ENCODE data around the gene GPC1. TPM values are rescaled to one million over a fixed set of nuclear protein-coding genes. Genes with fewer than 3 reads are reported as not detected.

Gene GPC1
- polyA plus RNA-seq, 1 of the 3 experiments (the other 2 are of a cell fraction): 65.5 TPM

- peaks cover 0 to 15% of the 10 kb centered on the region in 2 experiments for H3K36me3 ChIP-seq (replicated peaks in 1 of 2; ENCODE audit: control insufficient read depth in 1 of 2, insufficient read depth in 2 of 2, low read length in 1 of 2)
- TF ChIP-seq FOXM1 (IDR thresholded peaks at IDR 0.05; ENCODE audit: low read depth): no peak
- no peak for TF ChIP-seq ELF1 (IDR thresholded peaks at IDR 0.05)
- TF ChIP-seq MXI1 (IDR thresholded peaks at IDR 0.05; ENCODE audit: low read depth, low read length): no peak
- no peaks in the 10 kb centered on the region for H4K20me1 ChIP-seq (ENCODE audit: insufficient read depth)
- H3K79me2 ChIP-seq (ENCODE audit: insufficient read depth): no peaks in the 10 kb centered on the region
- H3F3A ChIP-seq (replicated peaks; ENCODE audit: insufficient read depth): peaks cover 6% of the 10 kb centered on the region
- WGBS (ENCODE audit: low lambda C conversion rate): 88% methylated on average over 4 of the region's 10 CpGs
- H3K9me3 ChIP-seq: peaks cover 8% of the 10 kb centered on the region; the same call in 1 of the 2 replicates
- H3K4me1 ChIP-seq (ENCODE audit: control insufficient read depth in 1 of 2, insufficient read depth in 2 of 2, low read depth in 1 of 2, low read length in 1 of 2): no peaks in the 10 kb centered on the region; a peak in 1 of 4 replicates
- no peak overlapping the region for H3K4me3 ChIP-seq (ENCODE audit: low read depth in 2 of 2, low read length in 1 of 2)
- no peaks in the 10 kb centered on the region for H3K9me2 ChIP-seq
- H3K27ac ChIP-seq (ENCODE audit: low read depth in 2 of 2, low read length in 1 of 2): no peak overlapping the region
- no peak overlapping the region for H2AFZ ChIP-seq (ENCODE audit: low read depth)
- POLR2A ChIA-PET: no interaction called here
- no peaks in the 10 kb centered on the region for H3K27me3 ChIP-seq (ENCODE audit: insufficient read depth)
- CTCF ChIA-PET: interaction anchor here (1.1 kb wide), 1 partner anchor 9 kb away, joined by 3 read pairs; no protein-coding TSS in a partner anchor
- no peak overlapping the region for H3K9ac ChIP-seq
- no peak overlapping the region for H3K4me2 ChIP-seq
- peak; percentile 42 for DNase-seq
Measured at GRCh38 chr2:240469239-240469636, 33.8 kb downstream of the GPC1 start.

GRCh38 chr2:240469740-240470139, 34.3 kb downstream of the GPC1 start:
- no peak for TF ChIP-seq RFX5 (IDR thresholded peaks at IDR 0.05; ENCODE audit: low read length)
- no peak for TF ChIP-seq MXI1 (IDR thresholded peaks at IDR 0.05; ENCODE audit: low read depth, low read length)
- TF ChIP-seq SMC3 (IDR thresholded peaks at IDR 0.05; ENCODE audit: low read depth, low read length): no peak
- H3K9me2 ChIP-seq: no peaks in the 10 kb centered on the region
- no peak overlapping the region for H3K4me2 ChIP-seq
- no peaks in the 10 kb centered on the region; a peak in 1 of 4 replicates for H3K4me1 ChIP-seq (ENCODE audit: control insufficient read depth in 1 of 2, insufficient read depth in 2 of 2, low read depth in 1 of 2, low read length in 1 of 2)
- no peak overlapping the region for H3K4me3 ChIP-seq (ENCODE audit: low read depth in 2 of 2, low read length in 1 of 2)
- peaks cover 8% of the 10 kb centered on the region; the same call in 1 of the 2 replicates for H3K9me3 ChIP-seq
- 88% methylated on average over 5 of the region's 6 CpGs for WGBS (ENCODE audit: low lambda C conversion rate)
- no peaks in the 10 kb centered on the region for H3K79me2 ChIP-seq (ENCODE audit: insufficient read depth)
- DNase-seq: no peak
- no peak overlapping the region for H2AFZ ChIP-seq (ENCODE audit: low read depth)
- POLR2A ChIA-PET: no interaction called here
- H3K9ac ChIP-seq: no peak overlapping the region
- H3K36me3 ChIP-seq (replicated peaks in 1 of 2; ENCODE audit: control insufficient read depth in 1 of 2, insufficient read depth in 2 of 2, low read length in 1 of 2): peaks cover 0 to 10% of the 10 kb centered on the region in 2 experiments
- no peaks in the 10 kb centered on the region for H4K20me1 ChIP-seq (ENCODE audit: insufficient read depth)
- no peak overlapping the region for H3K27ac ChIP-seq (ENCODE audit: low read depth in 2 of 2, low read length in 1 of 2)
- peaks cover 6% of the 10 kb centered on the region for H3F3A ChIP-seq (replicated peaks; ENCODE audit: insufficient read depth)
- CTCF ChIA-PET: interaction anchor here (1.1 kb wide), 1 partner anchor 9 kb away, joined by 3 read pairs; no protein-coding TSS in a partner anchor
- no peaks in the 10 kb centered on the region for H3K27me3 ChIP-seq (ENCODE audit: insufficient read depth)

GRCh38 chr2:240472078-240472790, 36.8 kb downstream of the GPC1 start:
- DNase-seq: no peak
- Histone ChIP-seq H3K79me2 (ENCODE audit: insufficient read depth) (no peaks in the 10 kb centered on the region), H3K9ac (no peak overlapping the region), H4K20me1 (ENCODE audit: insufficient read depth) (no peaks in the 10 kb centered on the region), H2AFZ (ENCODE audit: low read depth) (no peak overlapping the region), H3F3A (replicated peaks; ENCODE audit: insufficient read depth) (peaks cover 6% of the 10 kb centered on the region), H3K9me2 (no peaks in the 10 kb centered on the region), H3K27ac (ENCODE audit: low read depth in 2 of 2, low read length in 1 of 2) (no peak overlapping the region), H3K36me3 (replicated peaks in 1 of 2; ENCODE audit: control insufficient read depth in 1 of 2, insufficient read depth in 2 of 2, low read length in 1 of 2) (no peaks in the 10 kb centered on the region), H3K9me3 (peaks cover 14% of the 10 kb centered on the region), H3K4me3 (ENCODE audit: low read depth in 2 of 2, low read length in 1 of 2) (no peak overlapping the region), H3K4me2 (no peak overlapping the region), H3K27me3 (ENCODE audit: insufficient read depth) (no peaks in the 10 kb centered on the region), H3K4me1 (ENCODE audit: control insufficient read depth in 1 of 2, insufficient read depth in 2 of 2, low read depth in 1 of 2, low read length in 1 of 2) (no peaks in the 10 kb centered on the region; a peak in 1 of 4 replicates)
- no peak for TF ChIP-seq MAX (IDR thresholded peaks at IDR 0.05; ENCODE audit: low read depth)
- TF ChIP-seq ELF1 (IDR thresholded peaks at IDR 0.05): no peak
- no peak for TF ChIP-seq FOXJ3 (CRISPR knock-in tag; IDR thresholded peaks at IDR 0.05)
- TF ChIP-seq TEAD4 (IDR thresholded peaks at IDR 0.05; ENCODE audit: borderline replicate concordance, insufficient read depth): no peak
- no peak for TF ChIP-seq YY1 (IDR thresholded peaks at IDR 0.05; ENCODE audit: low read depth)
- no peak for TF ChIP-seq RAD21 (IDR thresholded peaks at IDR 0.05; ENCODE audit: low read length)
- no peak for TF ChIP-seq SMC3 (IDR thresholded peaks at IDR 0.05; ENCODE audit: low read depth, low read length)
- TF ChIP-seq MXI1 (IDR thresholded peaks at IDR 0.05; ENCODE audit: low read depth, low read length): no peak
- TF ChIP-seq NRF1 (IDR thresholded peaks at IDR 0.05; ENCODE audit: low read depth, low read length): no peak
- TF ChIP-seq TCF12 (IDR thresholded peaks at IDR 0.05): no peak
- TF ChIP-seq TAF1 (IDR thresholded peaks at IDR 0.05; ENCODE audit: borderline replicate concordance, low read depth, low read length): no peak
- no peak for TF ChIP-seq SIN3A (IDR thresholded peaks at IDR 0.05; ENCODE audit: borderline replicate concordance, low read depth, low read length)
- no peak for TF ChIP-seq RCOR1 (IDR thresholded peaks at IDR 0.05; ENCODE audit: low read length)
- TF ChIP-seq GATA2 (CRISPR knock-in tag; IDR thresholded peaks at IDR 0.05): no peak
- TF ChIP-seq RFX5 (IDR thresholded peaks at IDR 0.05; ENCODE audit: low read length): no peak
- WGBS (ENCODE audit: low lambda C conversion rate): 100% methylated on average over 2 of the region's 11 CpGs
- POLR2A ChIA-PET: no interaction called here
- CTCF ChIA-PET: no interaction called here

All from SK-N-SH (cell line).